Muscle layer of duodenum (tissue), 2 donors: ENCODE measurements around the gene SCO2.
"Not testable (repeated sequence)": the region's sequence is repeated elsewhere in the genome, so short reads cannot be mapped to it uniquely, and the experiment has no call there.

Experiments used
- H3K27ac ChIP-seq: one replicate; pipeline ENCODE4 v1.7.0; 2013; ENCODE audit warnings: mild to moderate bottlenecking, low read length
- H3K27me3 ChIP-seq: one replicate; pipeline ENCODE4 v1.7.0; 2013; ENCODE audit warnings: low read depth, mild to moderate bottlenecking, control low read depth, low read length
- H3K36me3 ChIP-seq, 2 donors: one replicate each; pipeline ENCODE4 v1.7.0; 2013; ENCODE audit warnings: low read length in 2 of 2, control low read depth in 1 of 2, mild to moderate bottlenecking in 1 of 2; ENCODE audit not compliant: insufficient read depth in 2 of 2, control insufficient read depth in 1 of 2
- H3K4me1 ChIP-seq, 2 donors: one replicate each; pipeline ENCODE4 v1.7.0; 2013; ENCODE audit warnings: low read length in 2 of 2, mild to moderate bottlenecking in 2 of 2, control low read depth in 1 of 2, moderate library complexity in 1 of 2; ENCODE audit not compliant: insufficient read depth in 2 of 2, control insufficient read depth in 1 of 2
- H3K4me3 ChIP-seq, 2 donors: one replicate each; pipeline ENCODE4 v1.7.0; 2013; ENCODE audit warnings: low read length in 2 of 2, low read depth in 1 of 2, mild to moderate bottlenecking in 1 of 2
- H3K9me3 ChIP-seq, 2 donors: one replicate each; pipeline ENCODE4 v1.7.0; 2013; ENCODE audit warnings: low read length in 2 of 2, control low read depth in 1 of 2, mild to moderate bottlenecking in 1 of 2; ENCODE audit not compliant: control insufficient read depth in 1 of 2
- donor health status: healthy.

The SCO2 gene

DNA sequence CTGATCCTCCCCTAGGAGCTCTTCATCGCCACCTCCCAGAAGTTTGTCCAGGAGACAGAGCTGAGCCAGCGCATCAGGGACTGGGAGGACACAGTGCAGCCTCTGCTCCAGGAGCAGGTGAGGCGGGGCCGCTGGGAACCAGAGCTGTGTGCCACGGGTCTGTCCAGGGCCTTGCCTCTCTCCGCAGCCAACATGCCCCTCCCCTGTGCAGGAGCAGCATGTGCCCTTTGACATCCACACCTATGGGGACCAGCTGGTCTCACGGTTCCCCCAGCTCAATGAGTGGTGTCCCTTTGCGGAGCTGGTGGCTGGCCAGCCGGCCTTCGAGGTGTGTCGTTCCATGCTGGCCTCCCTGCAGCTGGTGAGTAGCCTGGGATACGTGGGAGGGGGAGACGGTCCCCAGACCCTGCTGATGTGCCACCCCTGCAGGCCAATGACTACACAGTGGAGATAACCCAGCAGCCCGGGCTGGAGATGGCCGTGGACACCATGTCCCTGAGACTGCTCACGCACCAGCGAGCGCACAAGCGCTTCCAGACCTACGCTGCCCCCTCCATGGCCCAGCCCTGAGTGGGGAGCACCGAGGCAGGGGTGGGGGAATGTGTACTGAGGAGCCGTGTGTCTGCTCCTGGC lies 2.5 kb downstream of the SCO2 start:
- Histone ChIP-seq H3K4me1 (peaks cover 6 to 31% of the 10 kb centered on the region in 2 donors), H3K27me3 (no peaks in the 10 kb centered on the region), H3K9me3 (no peaks in the 10 kb centered on the region), H3K36me3 (peaks cover 13 to 44% of the 10 kb centered on the region in 2 donors), H3K27ac (no peak overlapping the region), H3K4me3 (no peak overlapping the region)

DNA sequence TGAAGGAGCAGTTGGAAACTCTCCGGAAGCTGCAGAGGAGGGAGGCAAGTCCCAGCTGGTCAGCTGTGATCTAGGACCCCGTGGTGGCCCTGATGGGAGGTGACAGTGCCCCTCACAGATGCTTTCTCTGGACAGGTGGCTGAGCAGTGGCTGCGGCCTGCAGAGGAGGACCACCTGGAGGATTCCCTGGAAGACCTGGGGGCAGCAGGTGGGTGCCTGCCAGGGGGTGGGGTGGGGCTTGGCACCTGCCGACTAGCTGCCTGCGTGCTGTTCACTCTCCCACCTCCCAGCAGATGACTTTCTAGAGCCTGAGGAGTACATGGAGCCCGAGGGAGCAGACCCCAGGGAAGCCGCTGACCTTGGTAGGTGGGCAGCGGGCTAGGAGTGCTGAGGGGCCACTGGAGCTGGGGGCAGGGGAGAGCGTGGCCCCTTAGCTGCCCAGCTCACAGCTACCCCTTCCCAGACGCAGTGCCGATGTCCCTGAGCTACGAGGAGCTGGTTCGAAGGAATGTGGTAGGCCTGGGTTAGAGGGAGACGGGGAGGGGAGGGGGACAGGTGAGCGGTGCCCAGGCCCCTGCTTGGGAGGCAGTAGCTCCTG lies 3.1 kb downstream of the SCO2 start:
- Histone ChIP-seq H3K36me3 (peaks cover 20 to 50% of the 10 kb centered on the region in 2 donors), H3K4me3 (no peak overlapping the region), H3K27ac (no peak overlapping the region), H3K27me3 (no peaks in the 10 kb centered on the region), H3K4me1 (peaks cover 6 to 27% of the 10 kb centered on the region in 2 donors), H3K9me3 (no peaks in the 10 kb centered on the region)

GRCh38 chr22:50521710-50522109 lies 3.7 kb downstream of the SCO2 start:
- Histone ChIP-seq H3K4me3 (no peak overlapping the region), H3K9me3 (no peaks in the 10 kb centered on the region), H3K27me3 (no peaks in the 10 kb centered on the region), H3K27ac (no peak overlapping the region), H3K36me3 (peaks cover 22 to 56% of the 10 kb centered on the region in 2 donors), H3K4me1 (peaks cover 6 to 21% of the 10 kb centered on the region in 2 donors)

DNA sequence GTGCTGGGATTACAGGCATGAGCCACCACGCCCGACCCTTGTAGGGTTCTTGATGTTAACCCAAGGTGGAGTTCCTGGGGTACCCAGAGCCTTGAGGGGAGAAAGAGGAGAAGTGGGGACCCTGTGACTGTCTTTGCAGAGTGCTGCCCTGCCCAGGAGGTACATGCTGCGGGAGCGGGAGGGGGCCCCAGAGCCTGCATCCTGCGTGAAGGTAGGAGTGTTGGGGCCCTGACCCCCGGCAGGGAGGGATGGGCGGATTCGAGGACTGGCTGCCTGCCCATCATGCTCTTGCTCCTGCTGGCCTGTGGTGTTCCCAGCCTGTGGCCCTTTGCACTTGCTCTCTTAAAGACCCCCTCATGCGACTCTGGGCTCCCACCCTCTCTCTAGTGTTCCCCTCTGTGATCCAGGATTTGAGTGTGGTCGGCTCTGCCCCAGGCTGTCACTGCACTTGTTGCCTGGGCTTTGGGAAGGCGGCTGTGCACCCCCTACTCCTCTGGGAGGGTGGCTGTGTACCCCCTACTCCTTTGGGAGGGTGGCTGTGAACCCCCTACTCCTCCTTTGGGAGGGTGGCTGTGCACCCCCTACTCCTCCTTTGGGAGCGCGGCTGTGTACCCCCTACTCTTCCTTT lies 4.5 kb downstream of the SCO2 start:
- Histone ChIP-seq H3K27ac (no peak overlapping the region), H3K9me3 (no peaks in the 10 kb centered on the region), H3K27me3 (no peaks in the 10 kb centered on the region), H3K4me1 (peaks cover 6 to 14% of the 10 kb centered on the region in 2 donors), H3K4me3 (no peak overlapping the region), H3K36me3 (peaks cover 28 to 59% of the 10 kb centered on the region in 2 donors)

- Histone ChIP-seq H3K4me1 (peaks cover 6 to 14% of the 10 kb centered on the region in 2 donors), H3K36me3 (peaks cover 28 to 59% of the 10 kb centered on the region in 2 donors)
- H3K27me3 ChIP-seq = not testable (repeated sequence)
Observed at GRCh38 chr22:50520184-50520583, 5.2 kb downstream of the SCO2 start.

GRCh38 chr22:50519151-50519550 lies 6.2 kb downstream of the SCO2 start:
- peaks cover 0 to 5% of the 10 kb centered on the region in 2 donors for H3K4me1 ChIP-seq
- H3K9me3 ChIP-seq = no peaks in the 10 kb centered on the region
- H3K36me3 ChIP-seq = peaks cover 28 to 59% of the 10 kb centered on the region in 2 donors
- H3K4me3 ChIP-seq = no peak overlapping the region
- no peak overlapping the region for H3K27ac ChIP-seq
- H3K27me3 ChIP-seq = no peaks in the 10 kb centered on the region

More at GRCh38 chr22:50520184-50520583, 5.2 kb downstream of the SCO2 start:
- H3K27ac ChIP-seq, H3K4me3 ChIP-seq, H3K9me3 ChIP-seq: not testable (repeated sequence)

DNA sequence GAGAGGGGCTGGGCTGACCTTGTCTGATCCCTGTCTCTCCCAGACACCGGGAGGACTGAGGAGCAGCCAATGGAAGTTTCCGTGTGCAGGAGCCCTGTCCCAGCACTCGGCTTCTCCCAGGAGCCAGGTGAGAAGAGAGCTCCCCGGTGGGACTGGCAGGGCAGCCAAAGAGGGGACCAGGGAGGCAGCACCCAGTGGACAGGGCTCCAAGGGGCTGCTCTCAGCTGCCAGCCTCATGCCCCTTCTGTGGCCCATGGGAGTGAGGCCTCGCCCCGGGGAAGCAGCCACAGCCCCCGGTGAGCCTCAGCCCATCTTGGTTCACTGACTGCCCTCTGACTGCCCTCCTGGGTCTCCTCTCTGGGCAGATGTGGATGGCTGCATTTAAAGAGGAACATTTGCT lies 6.8 kb downstream of the SCO2 start:
- no peaks in the 10 kb centered on the region for H3K27me3 ChIP-seq
- no peak overlapping the region for H3K4me3 ChIP-seq
- no peaks in the 10 kb centered on the region for H3K4me1 ChIP-seq
- no peak overlapping the region for H3K27ac ChIP-seq
- H3K9me3 ChIP-seq = no peaks in the 10 kb centered on the region
- peaks cover 28 to 59% of the 10 kb centered on the region in 2 donors for H3K36me3 ChIP-seq

DNA sequence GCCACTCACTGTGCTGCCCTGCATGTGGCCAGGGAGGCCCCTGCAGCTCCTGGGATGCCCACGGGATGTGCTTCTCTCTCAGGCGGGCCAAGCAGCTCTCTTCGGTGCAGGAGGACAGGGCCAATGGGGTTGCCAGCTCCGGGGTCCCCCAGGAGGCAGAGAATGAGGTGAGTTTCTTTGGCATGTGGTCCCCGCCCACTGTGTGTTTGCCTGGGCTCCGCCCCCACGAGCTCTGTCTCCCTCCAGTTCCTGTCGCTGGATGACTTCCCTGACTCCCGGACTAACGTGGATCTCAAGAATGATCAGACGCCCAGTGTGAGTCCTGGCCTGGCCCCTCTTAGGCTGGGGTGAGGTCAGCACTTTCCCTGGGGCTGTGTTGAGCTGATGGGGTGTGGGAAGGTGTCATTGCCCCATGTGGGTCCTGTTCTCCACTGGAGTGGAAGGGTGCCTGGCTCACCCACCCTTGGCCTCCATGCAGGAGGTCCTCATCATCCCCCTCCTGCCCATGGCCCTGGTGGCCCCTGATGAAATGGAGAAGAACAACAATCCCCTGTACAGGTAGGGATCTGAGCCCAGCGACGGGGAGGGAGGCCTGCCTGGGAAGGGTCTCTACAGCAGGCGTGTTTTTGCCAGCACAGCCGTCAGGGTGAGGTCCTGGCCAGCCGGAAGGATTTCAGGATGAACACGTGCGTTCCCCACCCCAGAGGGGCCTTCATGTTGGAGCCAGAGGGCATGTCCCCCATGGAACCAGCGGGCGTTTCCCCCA lies 7.7 kb downstream of the SCO2 start:
- no peaks in the 10 kb centered on the region for H3K4me1 ChIP-seq
- H3K4me3 ChIP-seq = no peak overlapping the region
- H3K27ac ChIP-seq = no peak overlapping the region
- no peaks in the 10 kb centered on the region for H3K9me3 ChIP-seq
- H3K36me3 ChIP-seq = peaks cover 28 to 51% of the 10 kb centered on the region in 2 donors
- H3K27me3 ChIP-seq = no peaks in the 10 kb centered on the region

GRCh38 chr22:50516891-50517290 lies 8.5 kb downstream of the SCO2 start:
- H3K27ac ChIP-seq = no peak overlapping the region
- no peak overlapping the region for H3K4me3 ChIP-seq
- H3K9me3 ChIP-seq = no peaks in the 10 kb centered on the region
- peaks cover 21 to 43% of the 10 kb centered on the region in 2 donors for H3K36me3 ChIP-seq
- H3K27me3 ChIP-seq = no peaks in the 10 kb centered on the region
- H3K4me1 ChIP-seq = no peaks in the 10 kb centered on the region

- no peak overlapping the region for H3K4me3 ChIP-seq
Observed at GRCh38 chr22:50516068-50516467, 9.3 kb downstream of the SCO2 start.

DNA sequence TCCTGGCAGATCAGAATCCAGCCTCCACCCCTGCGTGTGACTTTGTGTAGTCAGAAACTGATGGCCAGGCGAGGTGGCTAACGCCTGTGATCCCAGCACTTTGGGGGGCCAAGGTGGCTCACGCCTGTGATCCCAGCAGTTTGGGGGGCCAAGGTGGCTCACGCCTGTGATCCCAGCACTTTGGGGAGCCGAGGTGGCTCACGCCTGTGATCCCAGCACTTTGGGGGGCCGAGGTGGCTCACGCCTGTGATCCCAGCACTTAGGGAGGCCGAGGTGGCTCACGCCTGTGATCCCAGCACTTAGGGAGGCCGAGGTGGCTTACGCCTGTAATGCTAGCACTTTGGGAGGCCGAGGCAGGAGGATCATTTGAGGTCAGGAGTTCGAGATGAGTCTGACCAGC lies 12.2 kb downstream of the SCO2 start:
- Histone ChIP-seq H3K9me3 (no peaks in the 10 kb centered on the region), H3K27me3 (no peaks in the 10 kb centered on the region), H3K36me3 (peaks cover 14 to 18% of the 10 kb centered on the region in 2 donors), H3K4me3 (no peak overlapping the region), H3K4me1 (peaks cover 0 to 13% of the 10 kb centered on the region in 2 donors), H3K27ac (no peak overlapping the region)

More at GRCh38 chr22:50516068-50516467, 9.3 kb downstream of the SCO2 start:
- H3K36me3 ChIP-seq = peaks cover 19 to 35% of the 10 kb centered on the region in 2 donors
- no peak overlapping the region for H3K27ac ChIP-seq
- H3K9me3 ChIP-seq = no peaks in the 10 kb centered on the region
- H3K27me3 ChIP-seq = no peaks in the 10 kb centered on the region
- H3K4me1 ChIP-seq = no peaks in the 10 kb centered on the region
